Upper lobe of left lung (tissue), 6 donors: ENCODE measurements around the gene ATP13A2. TPM values are rescaled to one million over a fixed set of nuclear protein-coding genes. Genes with fewer than 3 reads are reported as not detected.

Source experiments
- ATAC-seq, 2 donors: fragments of 200-7000 bp; cut with Tn5 transposase; one replicate each; pipeline ENCODE4 v1.9.1; 2022; ENCODE audit warnings: mild to moderate bottlenecking in 2 of 2, moderate library complexity in 2 of 2; ENCODE audit not compliant: low FRiP score in 2 of 2
- DNase-seq, 2 donors: peaks; one replicate each; pipeline ENCODE4 v3.0.0-alpha.2; 2019 to 2020
- H3K27ac ChIP-seq, 4 donors: fragments of 200-600 bp; sonication (generic); one replicate each; pipeline ENCODE4 v1.5.1; 2016 to 2019
- H3K27me3 ChIP-seq, 4 donors: fragments of 200-600 bp; sonication (generic); one replicate each; pipeline ENCODE4 v1.5.1; 2017 to 2019
- H3K36me3 ChIP-seq, 4 donors: fragments of 200-600 bp; sonication (generic); one replicate each; pipeline ENCODE4 v1.5.1; 2016 to 2019
- H3K4me1 ChIP-seq, 4 donors: fragments of 200-600 bp; sonication (generic); one replicate each; pipeline ENCODE4 v1.5.1; 2018 to 2019
- H3K4me3 ChIP-seq, 4 donors: fragments of 200-600 bp; sonication (generic); one replicate each; pipeline ENCODE4 v1.5.1; 2017 to 2019; ENCODE audit warnings: mild to moderate bottlenecking in 2 of 4, moderate library complexity in 1 of 4
- H3K9me3 ChIP-seq, 4 donors: fragments of 200-600 bp; sonication (generic); one replicate each; pipeline ENCODE4 v1.5.1; 2018 to 2019
- CTCF ChIP-seq, 6 experiments: fragments of 450-650 bp in 4 of 6; fragments of 200-600 bp in 2 of 6; sonication (generic) in 2 of 6; IDR thresholded peaks; one replicate each; pipeline ENCODE4 v1.5.1; 2016 to 2019; ENCODE audit warnings: antibody characterized with exemption in 6 of 6
- EP300 ChIP-seq, 4 donors: sonication (generic); formaldehyde crosslinking; IDR thresholded peaks; one replicate each; pipeline ENCODE4 v1.5.1; 2017; ENCODE audit warnings: antibody characterized with exemption in 4 of 4, control low read depth in 2 of 4
- POLR2A ChIP-seq, 4 donors: fragments of 450-650 bp; IDR thresholded peaks; one replicate each; pipeline ENCODE4 v1.5.1; 2016 to 2017; ENCODE audit warnings: antibody characterized with exemption in 4 of 4, mild to moderate bottlenecking in 2 of 4
- POLR2AphosphoS5 ChIP-seq, 2 donors: sonication (generic); formaldehyde crosslinking; IDR thresholded peaks; one replicate each; pipeline ENCODE4 v1.5.1; 2017; ENCODE audit warnings: antibody characterized with exemption in 2 of 2
- WGBS, 2 donors: methylation state at CpG; one replicate each; pipeline ENCODE4 v1.1.5; 2017 to 2018; 5-methylcytosine and 5-hydroxymethylcytosine counted together
- total RNA-seq, 6 donors: library from RNA; depleted of rRNA in 4 of 6; stranded (reverse); fragments of >200 nt in 4 of 6; gene quantifications; one replicate each; pipeline versions ENCODE4 v1.1.0 to v1.2.1, GENCODE V29; 2016 to 2021
- donor health status: DM: no; HTN: no; CAD: no; lungs with moderate emphysema.
- donor health status: DM: no; HTN: yes; CAD: no; lungs with severe emphysema.

Gene ATP13A2
- total RNA-seq, 6 donors from 2014 or later: 39.2 to 110 (median 66.5) TPM

- TF ChIP-seq CTCF (IDR thresholded peaks at IDR 0.05): no peak
- TF ChIP-seq POLR2A (IDR thresholded peaks at IDR 0.05): no peak
- no peak for TF ChIP-seq POLR2AphosphoS5 (IDR thresholded peaks at IDR 0.05)
- no peak for TF ChIP-seq EP300 (IDR thresholded peaks at IDR 0.05)
- Histone ChIP-seq H3K27me3 (no peaks in the 10 kb centered on the region), H3K4me3 (no peak overlapping the region), H3K4me1 (peaks cover 0 to 24% (median 11%) of the 10 kb centered on the region in 4 donors), H3K27ac (peak overlapping the region in 3 of 4 donors; percentile 5 to 62 (median 19)), H3K36me3 (peaks cover 6 to 94% (median 63%) of the 10 kb centered on the region in 4 donors), H3K9me3 (no peaks in the 10 kb centered on the region)
- no peak for DNase-seq
- WGBS, 2 donors: 69 to 76% methylated on average over 5 of the region's 5 CpGs
- no peak for ATAC-seq
Observed at GRCh38 chr1:17028662-17029188, 17.0 kb upstream of the ATP13A2 start.

GRCh38 chr1:17027900-17028299 lies 16.2 kb upstream of the ATP13A2 start:
- Histone ChIP-seq H3K9me3 (no peaks in the 10 kb centered on the region), H3K27me3 (no peaks in the 10 kb centered on the region), H3K27ac (peak overlapping the region; percentile 23 to 62 (median 40)), H3K4me3 (no peak overlapping the region), H3K36me3 (peaks cover 4 to 94% (median 69%) of the 10 kb centered on the region in 4 donors), H3K4me1 (peaks cover 0 to 27% (median 11%) of the 10 kb centered on the region in 4 donors)
- DNase-seq: peak in 1 of 2 donors; percentile 64
- ATAC-seq: peak; percentile 10 to 76
- 49 to 65% methylated on average over 2 of the region's 2 CpGs for WGBS, 2 donors
- no peak for TF ChIP-seq POLR2AphosphoS5 (IDR thresholded peaks at IDR 0.05)
- TF ChIP-seq EP300 (IDR thresholded peaks at IDR 0.05): no peak
- TF ChIP-seq POLR2A (IDR thresholded peaks at IDR 0.05): no peak
- TF ChIP-seq CTCF (IDR thresholded peaks at IDR 0.05): no peak

- H3K27ac ChIP-seq: peak overlapping the region; percentile 23 to 55 (median 40)
- TF ChIP-seq POLR2AphosphoS5 (IDR thresholded peaks at IDR 0.05) (peak in 1 of 2 donors; percentile 19), POLR2A (IDR thresholded peaks at IDR 0.05) (no peak), EP300 (IDR thresholded peaks at IDR 0.05) (no peak), CTCF (IDR thresholded peaks at IDR 0.05) (no peak)
- ATAC-seq (peak; percentile 82 to 89), DNase-seq (peak; percentile 65 to 89)
- H3K36me3 ChIP-seq: peaks cover 6 to 94% (median 69%) of the 10 kb centered on the region in 4 donors
- H3K4me3 ChIP-seq: no peak overlapping the region
- WGBS, 2 donors: 41 to 46% methylated on average over 5 of the region's 5 CpGs
- peaks cover 0 to 27% (median 11%) of the 10 kb centered on the region in 4 donors for H3K4me1 ChIP-seq
- H3K9me3 ChIP-seq: no peaks in the 10 kb centered on the region
- H3K27me3 ChIP-seq: no peaks in the 10 kb centered on the region
Observed at GRCh38 chr1:17027403-17027802, 15.7 kb upstream of the ATP13A2 start.

- H3K4me3 ChIP-seq: no peak overlapping the region
- no peak for TF ChIP-seq CTCF (IDR thresholded peaks at IDR 0.05)
- TF ChIP-seq EP300 (IDR thresholded peaks at IDR 0.05): no peak
- TF ChIP-seq POLR2AphosphoS5 (IDR thresholded peaks at IDR 0.05): no peak
- TF ChIP-seq POLR2A (IDR thresholded peaks at IDR 0.05): no peak
- DNase-seq: no peak
- WGBS, 2 donors: 100% methylated on average over 1 of the region's 1 CpG
- H3K27ac ChIP-seq: no peak overlapping the region
- H3K4me1 ChIP-seq: peaks cover 0 to 27% (median 11%) of the 10 kb centered on the region in 4 donors
- no peak for ATAC-seq
- no peaks in the 10 kb centered on the region for H3K9me3 ChIP-seq
- H3K27me3 ChIP-seq: no peaks in the 10 kb centered on the region
- peaks cover 30 to 97% (median 80%) of the 10 kb centered on the region in 4 donors for H3K36me3 ChIP-seq
Observed at GRCh38 chr1:17024721-17025120, 13.0 kb upstream of the ATP13A2 start.

- TF ChIP-seq CTCF (IDR thresholded peaks at IDR 0.05) (no peak), EP300 (IDR thresholded peaks at IDR 0.05) (no peak), POLR2AphosphoS5 (IDR thresholded peaks at IDR 0.05) (no peak)
- WGBS, 2 donors: 91 to 94% methylated on average over 3 of the region's 3 CpGs
- Histone ChIP-seq H3K27me3 (no peaks in the 10 kb centered on the region), H3K4me1 (peaks cover 0 to 25% (median 11%) of the 10 kb centered on the region in 4 donors), H3K4me3 (no peak overlapping the region), H3K36me3 (peaks cover 35 to 99% (median 85%) of the 10 kb centered on the region in 4 donors), H3K27ac (no peak overlapping the region), H3K9me3 (no peaks in the 10 kb centered on the region)
- ATAC-seq: no peak
- no peak for DNase-seq
Observed at GRCh38 chr1:17023573-17023972, 11.8 kb upstream of the ATP13A2 start.
